HG03469 (cell line): ENCODE measurements around the gene WIPF3.

Source experiments
- ATAC-seq: cut with Tn5 transposase; IDR thresholded peaks from one replicate; pipeline ENCODE4 v1.9.1; 2021; ENCODE audit warnings: mild to moderate bottlenecking, moderate library complexity, moderate number of reproducible peaks; ENCODE audit not compliant: unreplicated experiment

Gene WIPF3

GRCh38 chr7:29906200-29907022 is 100.1 kb downstream of the WIPF3 start:
- ATAC-seq = no peak

GRCh38 chr7:29914180-29914579 is 107.9 kb downstream of the WIPF3 start:
- ATAC-seq = no peak

GRCh38 chr7:29915481-29916215 is 109.3 kb downstream of the WIPF3 start:
- ATAC-seq = no peak

GRCh38 chr7:29917641-29918040 is 111.3 kb downstream of the WIPF3 start:
- ATAC-seq = no peak

GRCh38 chr7:29918850-29919249 is 112.5 kb downstream of the WIPF3 start:
- no peak for ATAC-seq

- ATAC-seq = no peak
Observed at GRCh38 chr7:29919790-29920189, 113.5 kb downstream of the WIPF3 start.

- no peak for ATAC-seq
Observed at GRCh38 chr7:29920491-29920890, 114.2 kb downstream of the WIPF3 start.

- ATAC-seq = peak; percentile 76
Observed at GRCh38 chr7:29921404-29922010, 115.2 kb downstream of the WIPF3 start.

GRCh38 chr7:29922921-29923700 is 116.8 kb downstream of the WIPF3 start:
- no peak for ATAC-seq

GRCh38 chr7:29924006-29924405 is 117.7 kb downstream of the WIPF3 start:
- no peak for ATAC-seq

GRCh38 chr7:29924684-29925083 is 118.4 kb downstream of the WIPF3 start:
- ATAC-seq = no peak

GRCh38 chr7:29926216-29926615 is 119.9 kb downstream of the WIPF3 start:
- ATAC-seq = no peak

GRCh38 chr7:29926741-29927140 is 120.4 kb downstream of the WIPF3 start:
- no peak for ATAC-seq

GRCh38 chr7:29929018-29929807 is 122.9 kb downstream of the WIPF3 start:
- ATAC-seq = no peak

GRCh38 chr7:29935111-29935510 is 128.8 kb downstream of the WIPF3 start:
- ATAC-seq = no peak

GRCh38 chr7:29937132-29937531 is 130.8 kb downstream of the WIPF3 start:
- ATAC-seq = no peak

GRCh38 chr7:29940199-29940598 is 133.9 kb downstream of the WIPF3 start:
- ATAC-seq = no peak

- no peak for ATAC-seq
Observed at GRCh38 chr7:29945259-29945809, 139.0 kb downstream of the WIPF3 start.

GRCh38 chr7:29946428-29947186 is 140.3 kb downstream of the WIPF3 start:
- ATAC-seq = no peak
